ENCODE results near the gene C19orf12.

DNA sequence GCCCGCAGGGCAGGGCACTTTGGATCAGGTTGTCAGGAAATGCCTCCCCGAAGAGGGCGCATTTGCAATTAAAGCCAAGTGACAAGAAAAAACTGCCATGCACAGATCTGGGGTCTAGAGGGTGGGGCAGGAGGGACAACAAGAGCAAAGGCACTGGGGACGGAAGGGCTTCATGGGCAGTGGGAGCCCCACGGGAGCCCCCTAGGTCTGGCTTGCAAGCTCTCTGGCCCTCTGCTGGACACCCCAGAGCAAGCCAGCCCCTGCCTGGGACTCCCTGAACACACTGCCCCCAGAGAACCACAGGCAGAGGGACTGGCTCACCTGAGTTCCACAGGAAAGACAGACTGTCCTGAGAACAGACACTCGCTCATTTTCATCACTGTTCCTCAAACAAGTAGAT is 30.2 kb upstream of the C19orf12 start:
- TF ChIP-seq, protein P1, sequence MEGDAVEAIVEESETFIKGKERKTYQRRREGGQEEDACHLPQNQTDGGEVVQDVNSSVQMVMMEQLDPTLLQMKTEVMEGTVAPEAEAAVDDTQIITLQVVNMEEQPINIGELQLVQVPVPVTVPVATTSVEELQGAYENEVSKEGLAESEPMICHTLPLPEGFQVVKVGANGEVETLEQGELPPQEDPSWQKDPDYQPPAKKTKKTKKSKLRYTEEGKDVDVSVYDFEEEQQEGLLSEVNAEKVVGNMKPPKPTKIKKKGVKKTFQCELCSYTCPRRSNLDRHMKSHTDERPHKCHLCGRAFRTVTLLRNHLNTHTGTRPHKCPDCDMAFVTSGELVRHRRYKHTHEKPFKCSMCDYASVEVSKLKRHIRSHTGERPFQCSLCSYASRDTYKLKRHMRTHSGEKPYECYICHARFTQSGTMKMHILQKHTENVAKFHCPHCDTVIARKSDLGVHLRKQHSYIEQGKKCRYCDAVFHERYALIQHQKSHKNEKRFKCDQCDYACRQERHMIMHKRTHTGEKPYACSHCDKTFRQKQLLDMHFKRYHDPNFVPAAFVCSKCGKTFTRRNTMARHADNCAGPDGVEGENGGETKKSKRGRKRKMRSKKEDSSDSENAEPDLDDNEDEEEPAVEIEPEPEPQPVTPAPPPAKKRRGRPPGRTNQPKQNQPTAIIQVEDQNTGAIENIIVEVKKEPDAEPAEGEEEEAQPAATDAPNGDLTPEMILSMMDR (IDR thresholded peaks at IDR 0.05), result no peak
- no peak for TF ChIP-seq POLR2A (IDR thresholded peaks at IDR 0.05)

Data from adrenal gland (tissue), 5 donors.